Mesothelial cell of epicardium (in vitro differentiated cells): Measurements from ENCODE around the gene KCNA3. TPM values are rescaled to one million over a fixed set of nuclear protein-coding genes. Genes with fewer than 3 reads are reported as not detected.

Experiments
- DNase-seq, 2 experiments: peaks; one replicate each; pipeline ENCODE4 v3.0.0; 2021; ENCODE audit warnings: low spot score in 2 of 2; ENCODE audit not compliant: unreplicated experiment in 2 of 2
- H3K27ac Mint-ChIP-seq: 2 replicates; pipeline ENCODE4 v1.8.0; 2021; ENCODE audit warnings: mixed read lengths
- H3K27me3 Mint-ChIP-seq: 2 replicates; pipeline ENCODE4 v1.8.0; 2021; ENCODE audit warnings: low read depth, mixed read lengths
- H3K36me3 Mint-ChIP-seq: 2 replicates; pipeline ENCODE4 v1.8.0; 2021; ENCODE audit warnings: mixed read lengths
- H3K4me1 Mint-ChIP-seq: 2 replicates; pipeline ENCODE4 v1.8.0; 2021; ENCODE audit warnings: mixed read lengths
- H3K4me3 Mint-ChIP-seq: 2 replicates; pipeline ENCODE4 v1.8.0; 2021; ENCODE audit warnings: mild to moderate bottlenecking, moderate library complexity, mixed read lengths
- H3K9me3 Mint-ChIP-seq: 2 replicates; pipeline ENCODE4 v1.8.0; 2021; ENCODE audit warnings: mixed read lengths
- total RNA-seq: library from RNA; stranded (reverse); gene quantifications from 3 replicates; pipeline ENCODE4 v1.2.1, GENCODE V29; 2021
- TF ChIP-seq, protein P1 (sequence below): fragments of 200-600 bp; sonication (generic); IDR thresholded peaks from one replicate; pipeline ENCODE4 v1.5.0; 2021; ENCODE audit warnings: antibody characterized with exemption; ENCODE audit not compliant: unreplicated experiment

The KCNA3 gene
- total RNA-seq, 1 donor from 2014 or later, result 0.34 TPM

DNA sequence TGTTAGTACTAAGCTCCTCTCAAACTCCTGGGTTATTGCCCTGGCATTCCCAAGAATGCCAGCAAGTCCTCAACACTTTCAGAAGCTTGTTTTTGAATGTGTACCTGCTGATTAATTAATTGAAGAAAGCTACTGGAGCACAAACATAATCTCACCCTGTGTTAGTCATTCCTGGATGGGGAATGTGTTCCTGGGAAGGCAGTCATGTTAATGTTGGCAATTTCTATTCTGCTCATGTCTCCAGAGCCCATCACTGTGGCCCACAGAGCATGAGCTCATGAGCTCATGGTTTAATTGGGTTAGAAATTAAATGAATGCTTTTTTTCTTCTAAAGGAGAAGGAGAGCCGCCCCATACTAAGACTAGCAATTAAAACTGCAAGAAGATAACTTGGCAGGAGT is 31.9 kb upstream of the KCNA3 start:
- peaks cover 16% of the 10 kb centered on the region for H3K27me3 Mint-ChIP-seq
- H3K27ac Mint-ChIP-seq, result no peak overlapping the region
- H3K4me3 Mint-ChIP-seq, result no peak overlapping the region
- no peaks in the 10 kb centered on the region for H3K36me3 Mint-ChIP-seq
- no peaks in the 10 kb centered on the region for H3K9me3 Mint-ChIP-seq
- TF ChIP-seq, protein P1, sequence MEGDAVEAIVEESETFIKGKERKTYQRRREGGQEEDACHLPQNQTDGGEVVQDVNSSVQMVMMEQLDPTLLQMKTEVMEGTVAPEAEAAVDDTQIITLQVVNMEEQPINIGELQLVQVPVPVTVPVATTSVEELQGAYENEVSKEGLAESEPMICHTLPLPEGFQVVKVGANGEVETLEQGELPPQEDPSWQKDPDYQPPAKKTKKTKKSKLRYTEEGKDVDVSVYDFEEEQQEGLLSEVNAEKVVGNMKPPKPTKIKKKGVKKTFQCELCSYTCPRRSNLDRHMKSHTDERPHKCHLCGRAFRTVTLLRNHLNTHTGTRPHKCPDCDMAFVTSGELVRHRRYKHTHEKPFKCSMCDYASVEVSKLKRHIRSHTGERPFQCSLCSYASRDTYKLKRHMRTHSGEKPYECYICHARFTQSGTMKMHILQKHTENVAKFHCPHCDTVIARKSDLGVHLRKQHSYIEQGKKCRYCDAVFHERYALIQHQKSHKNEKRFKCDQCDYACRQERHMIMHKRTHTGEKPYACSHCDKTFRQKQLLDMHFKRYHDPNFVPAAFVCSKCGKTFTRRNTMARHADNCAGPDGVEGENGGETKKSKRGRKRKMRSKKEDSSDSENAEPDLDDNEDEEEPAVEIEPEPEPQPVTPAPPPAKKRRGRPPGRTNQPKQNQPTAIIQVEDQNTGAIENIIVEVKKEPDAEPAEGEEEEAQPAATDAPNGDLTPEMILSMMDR, result no peak
- H3K4me1 Mint-ChIP-seq, result no peaks in the 10 kb centered on the region
- DNase-seq, result no peak

DNA sequence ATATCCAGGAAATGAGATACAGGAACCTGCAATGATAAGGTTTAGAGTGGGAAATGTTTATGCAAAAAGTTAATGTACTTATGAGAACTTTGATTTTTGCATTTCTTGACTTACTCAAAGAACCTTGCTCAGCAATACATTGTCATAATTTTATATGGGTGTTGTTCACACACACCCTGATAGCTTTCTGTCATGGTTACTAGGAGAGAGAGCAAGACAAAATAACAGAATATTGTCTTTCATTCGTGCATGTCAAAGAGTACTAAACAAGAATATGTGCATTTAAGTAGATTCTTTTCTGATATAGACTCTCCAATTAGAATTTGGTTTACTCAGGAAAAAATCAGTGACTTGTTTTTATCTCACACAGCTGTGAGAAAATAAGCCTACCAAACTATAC is 27.5 kb upstream of the KCNA3 start:
- H3K4me3 Mint-ChIP-seq, result no peak overlapping the region
- no peaks in the 10 kb centered on the region for H3K36me3 Mint-ChIP-seq
- no peaks in the 10 kb centered on the region for H3K9me3 Mint-ChIP-seq
- H3K27me3 Mint-ChIP-seq, result peaks cover 13% of the 10 kb centered on the region
- no peak overlapping the region for H3K27ac Mint-ChIP-seq
- no peaks in the 10 kb centered on the region for H3K4me1 Mint-ChIP-seq
- no peak for DNase-seq
- TF ChIP-seq, protein P1, result no peak

DNA sequence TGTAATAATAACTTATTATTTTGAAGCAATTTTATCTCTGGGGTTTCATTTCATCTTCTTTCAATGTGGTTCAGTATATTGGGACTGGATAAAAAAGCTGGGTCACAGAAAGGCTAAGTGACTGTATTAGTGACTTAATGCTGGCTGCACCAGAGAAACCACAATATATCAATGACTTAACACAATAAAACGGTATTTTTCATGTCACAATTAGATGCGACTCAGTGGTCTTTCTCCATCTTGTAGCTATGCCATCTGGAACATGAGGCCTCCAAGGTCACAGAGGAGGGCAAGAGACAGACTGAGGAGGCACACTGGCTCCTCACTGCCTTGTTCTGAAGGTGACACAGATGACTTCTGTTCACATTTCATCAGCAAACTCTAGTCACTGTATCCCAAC is 26.0 kb upstream of the KCNA3 start:
- H3K27me3 Mint-ChIP-seq, result peaks cover 5% of the 10 kb centered on the region
- no peaks in the 10 kb centered on the region for H3K36me3 Mint-ChIP-seq
- DNase-seq, result no peak
- H3K9me3 Mint-ChIP-seq, result no peaks in the 10 kb centered on the region
- H3K27ac Mint-ChIP-seq, result no peak overlapping the region
- H3K4me3 Mint-ChIP-seq, result no peak overlapping the region
- TF ChIP-seq, protein P1, result no peak
- H3K4me1 Mint-ChIP-seq, result no peaks in the 10 kb centered on the region

DNA sequence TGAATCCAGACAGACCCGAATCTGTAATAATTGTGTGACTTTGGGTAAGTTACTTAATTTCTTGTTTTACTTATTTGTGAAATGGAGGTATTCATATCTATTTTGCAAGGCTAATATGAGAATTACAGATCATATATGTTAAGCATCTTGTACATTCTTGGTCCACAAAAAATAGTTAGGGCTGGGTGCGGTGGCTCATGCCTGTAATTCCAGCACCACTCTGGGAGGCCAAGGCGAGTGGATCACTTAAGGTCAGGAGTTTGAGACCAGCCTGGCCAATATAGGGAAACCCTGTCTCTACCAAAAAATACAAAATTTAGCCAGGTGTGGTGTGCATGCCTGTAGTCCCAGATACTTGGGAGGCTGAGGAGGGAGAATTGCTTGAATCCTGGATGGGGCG is 22.9 kb upstream of the KCNA3 start:
- Mint-ChIP-seq H3K4me3 (no peak overlapping the region), H3K27me3 (peaks cover 14% of the 10 kb centered on the region), H3K36me3 (no peaks in the 10 kb centered on the region), H3K27ac (no peak overlapping the region), H3K4me1 (no peaks in the 10 kb centered on the region), H3K9me3 (no peaks in the 10 kb centered on the region)
- TF ChIP-seq, protein P1, result no peak
- DNase-seq, result no peak

DNA sequence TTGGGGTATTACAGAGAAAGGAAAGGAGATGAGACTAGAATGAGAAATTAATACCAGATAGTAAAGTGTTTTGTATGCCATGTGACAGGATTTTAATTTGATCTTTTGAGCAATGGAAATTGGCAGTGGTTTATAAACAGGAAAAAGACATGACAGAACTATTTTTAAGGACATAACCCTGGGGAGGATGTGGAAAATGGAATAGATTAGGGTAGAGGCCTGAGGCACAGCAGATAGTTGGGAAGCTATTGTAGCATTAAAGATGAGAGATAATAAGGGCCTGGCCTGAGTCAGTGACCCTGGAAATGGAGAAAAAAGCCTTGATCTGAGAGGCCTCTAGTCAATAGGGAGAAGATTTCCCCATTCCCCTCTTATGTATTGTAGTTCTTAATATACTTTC is 22.1 kb upstream of the KCNA3 start:
- Mint-ChIP-seq H3K27me3 (peaks cover 22% of the 10 kb centered on the region), H3K36me3 (no peaks in the 10 kb centered on the region), H3K4me1 (no peaks in the 10 kb centered on the region), H3K9me3 (no peaks in the 10 kb centered on the region), H3K27ac (no peak overlapping the region), H3K4me3 (no peak overlapping the region)
- DNase-seq, result no peak
- TF ChIP-seq, protein P1, result no peak

DNA sequence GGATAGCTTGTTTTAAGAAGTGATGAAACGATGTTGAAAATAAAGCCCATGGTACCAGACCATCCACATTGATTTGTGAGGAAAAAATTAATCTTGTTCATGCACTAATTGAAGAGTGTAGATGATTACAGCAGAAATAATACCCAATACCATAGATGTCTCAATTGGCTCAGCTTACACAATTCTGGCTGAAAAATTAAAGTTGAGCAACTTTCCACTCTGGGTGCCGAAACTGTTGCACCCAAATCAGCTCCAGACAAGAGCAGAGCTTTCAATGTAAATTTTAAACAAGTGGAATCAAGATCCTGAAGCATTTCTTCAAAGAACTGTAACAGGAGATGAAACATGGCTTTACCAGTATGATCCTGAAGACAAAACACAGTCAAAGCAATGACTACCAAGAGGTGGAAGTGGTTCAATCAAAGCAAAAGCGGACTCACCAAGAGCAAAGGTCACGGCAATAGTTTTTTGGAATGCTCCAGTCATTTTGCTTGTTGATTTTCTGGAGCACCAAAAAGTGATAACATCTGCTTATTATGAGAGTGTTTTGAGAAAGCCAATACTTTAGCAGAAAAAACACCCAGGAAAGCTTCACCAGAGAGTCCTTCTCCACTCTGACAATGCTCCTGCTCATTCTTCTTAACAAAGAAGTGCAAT is 16.1 kb upstream of the KCNA3 start:
- TF ChIP-seq, protein P1, result no peak
- Mint-ChIP-seq H3K4me3 (no peak overlapping the region), H3K4me1 (no peaks in the 10 kb centered on the region), H3K36me3 (no peaks in the 10 kb centered on the region), H3K9me3 (no peaks in the 10 kb centered on the region), H3K27ac (no peak overlapping the region), H3K27me3 (peaks cover 41% of the 10 kb centered on the region)
- no peak for DNase-seq
